Activated T-cell treated with anti-CD3 and anti-CD28 coated beads, Interleukin-2, amount 50 U/mL, for 24 hours (primary cell): ENCODE data around the gene TRIM31.

Experiments
- DNase-seq: peaks from one replicate; pipeline ENCODE4 v3.0.0-alpha.2; 2020
- H3K27ac Mint-ChIP-seq: 2 replicates; pipeline ENCODE4 v1.8.0; 2020; ENCODE audit warnings: mild to moderate bottlenecking, mixed read lengths
- H3K27me3 Mint-ChIP-seq: 2 replicates; pipeline ENCODE4 v1.8.0; 2020; ENCODE audit warnings: mixed read lengths
- H3K36me3 Mint-ChIP-seq: 2 replicates; pipeline ENCODE4 v1.8.0; 2020; ENCODE audit warnings: low read depth, mixed read lengths
- H3K4me1 Mint-ChIP-seq: 2 replicates; pipeline ENCODE4 v1.8.0; 2020; ENCODE audit warnings: low read depth, mixed read lengths
- H3K4me3 Mint-ChIP-seq: 2 replicates; pipeline ENCODE4 v1.8.0; 2020; ENCODE audit warnings: mild to moderate bottlenecking, moderate library complexity, mixed read lengths
- H3K9me3 Mint-ChIP-seq: 2 replicates; pipeline ENCODE4 v1.8.0; 2020; ENCODE audit warnings: mixed read lengths

TRIM31 gene

GRCh38 chr6:30111266-30111856, 1.5 kb downstream of the TRIM31 start:
- H3K4me3 Mint-ChIP-seq, result no peak overlapping the region
- no peak overlapping the region for H3K27ac Mint-ChIP-seq
- peaks cover 69% of the 10 kb centered on the region for H3K27me3 Mint-ChIP-seq
- no peaks in the 10 kb centered on the region for H3K9me3 Mint-ChIP-seq
- peaks cover 12% of the 10 kb centered on the region for H3K4me1 Mint-ChIP-seq
- DNase-seq, result no peak
- no peaks in the 10 kb centered on the region for H3K36me3 Mint-ChIP-seq

- Mint-ChIP-seq H3K4me1 (peaks cover 39% of the 10 kb centered on the region), H3K27me3 (peaks cover 58% of the 10 kb centered on the region), H3K9me3 (no peaks in the 10 kb centered on the region), H3K27ac (no peak overlapping the region), H3K36me3 (no peaks in the 10 kb centered on the region), H3K4me3 (no peak overlapping the region)
- DNase-seq, result no peak
Measured at GRCh38 chr6:30104661-30105060, 8.2 kb downstream of the TRIM31 start.

GRCh38 chr6:30103872-30104179, 9.1 kb downstream of the TRIM31 start:
- no peak overlapping the region for H3K27ac Mint-ChIP-seq
- H3K9me3 Mint-ChIP-seq, result no peaks in the 10 kb centered on the region
- H3K36me3 Mint-ChIP-seq, result no peaks in the 10 kb centered on the region
- DNase-seq, result no peak
- H3K4me3 Mint-ChIP-seq, result peak overlapping the region; percentile 79
- H3K27me3 Mint-ChIP-seq, result peaks cover 62% of the 10 kb centered on the region
- peaks cover 42% of the 10 kb centered on the region for H3K4me1 Mint-ChIP-seq

DNA sequence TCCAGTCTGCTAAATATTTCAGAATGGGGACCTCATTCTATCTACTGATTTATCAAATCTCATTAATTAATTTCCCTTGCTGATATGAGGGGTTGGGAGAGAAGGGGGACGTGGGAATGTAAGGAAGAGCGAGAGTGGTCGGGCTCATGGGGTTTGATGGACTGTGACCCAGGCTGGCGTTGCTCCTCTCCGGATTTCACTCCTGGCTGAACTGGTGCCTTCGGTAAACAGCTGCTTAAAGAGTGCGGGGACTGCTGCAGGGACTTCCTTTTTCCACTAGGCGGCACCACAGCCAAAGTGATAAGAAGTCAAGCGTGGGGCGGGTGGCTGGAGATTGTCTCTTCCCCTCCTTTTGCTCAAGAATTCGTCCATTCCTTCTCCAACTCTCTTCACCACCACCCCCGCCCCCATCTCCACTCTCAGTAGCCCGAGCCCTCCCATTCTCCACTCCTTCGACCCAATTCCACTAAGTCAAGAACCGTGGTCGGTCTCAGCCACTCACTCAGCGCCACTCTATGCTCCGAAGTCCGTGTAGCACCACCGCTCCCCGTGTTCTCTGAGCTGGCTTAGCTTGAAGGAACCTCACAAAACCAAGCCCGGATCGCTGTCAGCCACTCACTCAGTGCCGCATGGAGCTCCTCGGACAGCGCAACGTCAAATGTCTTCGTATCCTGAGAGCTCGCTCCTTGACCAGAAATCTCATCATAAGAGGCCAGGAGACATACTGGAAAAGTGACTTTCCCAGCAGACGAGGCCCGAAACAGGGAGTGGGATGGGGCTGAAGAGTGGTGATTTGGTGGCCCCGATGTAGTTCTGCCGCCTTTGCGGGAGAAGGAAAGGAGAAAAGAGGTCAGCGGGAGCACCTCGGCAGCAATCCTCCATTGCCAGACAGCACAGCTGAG, 9.7 kb downstream of the TRIM31 start:
- DNase-seq, result peak; percentile 86
- no peaks in the 10 kb centered on the region for H3K9me3 Mint-ChIP-seq
- H3K4me1 Mint-ChIP-seq, result peaks cover 46% of the 10 kb centered on the region
- peak overlapping the region; percentile 79 for H3K4me3 Mint-ChIP-seq
- no peaks in the 10 kb centered on the region for H3K36me3 Mint-ChIP-seq
- H3K27me3 Mint-ChIP-seq, result peaks cover 63% of the 10 kb centered on the region
- no peak overlapping the region for H3K27ac Mint-ChIP-seq

DNA sequence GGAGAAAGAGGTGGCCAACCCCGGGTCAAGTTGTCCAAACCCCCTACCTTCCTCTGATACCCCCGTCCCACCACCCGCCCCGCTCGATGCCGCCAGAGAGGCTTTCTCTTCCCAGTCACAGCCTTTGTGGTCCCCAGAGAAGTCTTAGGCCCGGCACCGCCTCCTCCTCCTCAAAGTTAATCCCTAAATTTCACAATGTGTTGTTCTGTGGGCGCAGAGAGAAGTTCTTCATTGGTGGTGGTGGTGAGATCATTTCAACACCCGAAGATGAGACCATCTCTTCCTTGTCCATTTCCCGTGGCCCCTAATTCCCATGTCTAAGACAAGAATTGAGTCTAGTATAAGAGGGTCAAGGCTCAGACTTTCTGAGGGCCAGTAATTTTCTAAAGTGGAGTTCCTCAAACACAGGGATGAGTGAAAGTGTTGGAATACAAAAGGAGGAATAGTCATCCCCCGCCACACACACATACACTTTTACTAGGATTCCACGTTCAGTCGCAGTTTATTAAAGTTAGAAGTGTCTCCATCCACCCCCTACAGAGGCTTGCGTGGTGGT, 10.4 kb downstream of the TRIM31 start:
- Mint-ChIP-seq H3K9me3 (no peaks in the 10 kb centered on the region), H3K27me3 (peaks cover 56% of the 10 kb centered on the region), H3K4me3 (peak overlapping the region; percentile 70), H3K4me1 (peaks cover 52% of the 10 kb centered on the region), H3K36me3 (no peaks in the 10 kb centered on the region), H3K27ac (no peak overlapping the region)
- no peak for DNase-seq

DNA sequence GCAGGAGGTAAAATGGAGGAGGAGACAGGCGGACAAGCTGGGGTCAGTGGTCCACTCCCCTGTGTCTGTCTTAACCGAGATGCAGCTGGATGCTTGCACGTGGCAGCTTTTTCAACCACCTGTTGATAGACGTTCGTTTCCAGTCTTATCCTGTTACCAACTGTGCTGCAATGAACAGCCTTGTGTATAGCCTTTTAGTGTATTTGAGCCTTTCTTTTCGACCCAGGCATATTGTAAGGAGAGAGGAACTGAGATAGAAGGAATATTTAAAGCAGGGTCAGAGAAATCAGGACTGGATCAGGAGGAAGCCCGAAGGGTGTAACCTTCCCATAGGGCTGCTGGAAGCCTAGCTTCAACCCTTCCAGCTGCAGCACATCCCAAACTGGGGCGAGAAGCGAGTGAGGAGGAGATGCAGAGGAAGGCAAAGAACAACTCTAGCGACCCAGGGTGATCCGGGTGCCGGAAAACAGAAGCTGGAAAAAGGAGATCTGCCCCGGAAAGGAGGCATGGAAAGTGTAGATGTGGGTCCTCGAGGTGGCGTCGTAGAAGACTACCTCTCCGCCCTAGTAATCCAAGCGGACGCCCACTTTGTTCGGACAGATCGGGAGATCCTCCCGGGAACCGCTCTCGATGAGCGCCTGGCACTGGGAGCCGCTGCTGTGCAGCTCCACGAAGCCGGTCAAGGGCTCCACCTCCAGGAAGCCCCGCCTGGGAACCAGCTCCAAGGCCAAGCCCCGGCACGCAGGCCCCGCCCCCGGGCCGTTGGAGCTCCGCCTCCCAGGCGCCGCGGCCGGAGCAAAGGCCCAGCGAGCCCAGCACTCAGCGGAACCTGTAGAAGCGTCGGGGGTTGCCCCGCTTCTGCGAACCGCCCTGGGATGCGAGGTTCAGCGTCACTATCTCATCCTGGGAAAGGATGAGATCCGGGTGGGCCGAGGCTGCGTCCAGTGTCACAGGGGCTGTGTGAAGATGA, 11.2 kb downstream of the TRIM31 start:
- Mint-ChIP-seq H3K27me3 (peaks cover 54% of the 10 kb centered on the region), H3K9me3 (no peaks in the 10 kb centered on the region), H3K4me1 (peaks cover 55% of the 10 kb centered on the region), H3K27ac (no peak overlapping the region), H3K4me3 (peak overlapping the region; percentile 70), H3K36me3 (no peaks in the 10 kb centered on the region)
- DNase-seq, result peak; percentile 83

DNA sequence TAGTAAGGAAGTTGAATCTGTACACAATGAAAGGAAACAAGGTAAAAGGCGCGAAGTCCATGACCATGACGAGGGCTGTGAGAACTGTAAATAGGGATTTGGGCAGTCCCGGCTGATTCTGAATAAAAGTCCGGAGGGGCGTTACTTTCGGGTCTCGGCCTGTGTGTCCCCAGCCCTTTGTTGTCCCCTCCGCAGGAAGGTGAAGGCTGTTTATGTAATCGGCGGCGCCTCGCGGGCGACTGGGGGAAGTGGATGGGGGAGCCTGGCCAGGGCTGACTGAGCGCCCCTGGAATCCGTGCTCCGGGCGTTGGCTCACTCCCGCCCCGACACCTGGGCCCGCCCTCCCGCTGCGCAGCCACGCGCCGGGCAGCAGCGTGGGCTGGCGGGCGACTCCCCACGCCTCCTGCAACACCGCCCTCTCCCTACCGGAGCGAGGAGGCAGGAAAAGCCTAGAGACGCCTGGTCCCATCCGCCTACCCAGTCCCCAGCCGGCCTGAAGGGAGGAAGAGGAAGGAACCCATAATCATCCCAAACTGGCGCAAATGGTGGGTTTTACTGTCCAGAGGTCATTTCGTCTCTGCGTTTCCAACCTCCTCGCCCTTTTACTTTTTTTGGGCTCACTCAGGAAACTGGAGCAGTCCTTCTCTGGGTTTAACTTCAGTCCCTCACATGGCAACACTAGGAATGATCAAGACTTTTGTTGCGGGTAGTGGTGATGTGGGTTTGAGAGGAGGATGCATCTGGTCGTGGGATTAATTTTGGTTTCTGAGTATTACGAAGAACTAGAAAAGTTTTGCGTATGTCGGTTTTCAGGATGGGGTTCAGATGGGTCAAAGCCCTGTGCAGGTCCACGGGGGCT, 12.1 kb downstream of the TRIM31 start:
- peaks cover 51% of the 10 kb centered on the region for H3K27me3 Mint-ChIP-seq
- no peak overlapping the region for H3K27ac Mint-ChIP-seq
- no peaks in the 10 kb centered on the region for H3K9me3 Mint-ChIP-seq
- H3K4me1 Mint-ChIP-seq, result peaks cover 55% of the 10 kb centered on the region
- peak overlapping the region; percentile 70 for H3K4me3 Mint-ChIP-seq
- DNase-seq, result peak; percentile 46
- no peaks in the 10 kb centered on the region for H3K36me3 Mint-ChIP-seq

GRCh38 chr6:30100154-30100553, 12.7 kb downstream of the TRIM31 start:
- Mint-ChIP-seq H3K4me1 (peaks cover 55% of the 10 kb centered on the region), H3K27ac (no peak overlapping the region), H3K36me3 (no peaks in the 10 kb centered on the region)

GRCh38 chr6:30097902-30098768, 14.8 kb downstream of the TRIM31 start:
- peaks cover 42% of the 10 kb centered on the region for H3K27me3 Mint-ChIP-seq
- H3K36me3 Mint-ChIP-seq, result no peaks in the 10 kb centered on the region
- no peaks in the 10 kb centered on the region for H3K9me3 Mint-ChIP-seq
- DNase-seq, result no peak
- no peak overlapping the region for H3K4me3 Mint-ChIP-seq
- H3K4me1 Mint-ChIP-seq, result peaks cover 48% of the 10 kb centered on the region
- no peak overlapping the region for H3K27ac Mint-ChIP-seq

More at GRCh38 chr6:30100154-30100553, 12.7 kb downstream of the TRIM31 start:
- no peaks in the 10 kb centered on the region for H3K9me3 Mint-ChIP-seq
- DNase-seq, result no peak
- H3K4me3 Mint-ChIP-seq, result peak overlapping the region; percentile 53
- peaks cover 50% of the 10 kb centered on the region for H3K27me3 Mint-ChIP-seq

- Mint-ChIP-seq H3K27ac (no peak overlapping the region), H3K9me3 (no peaks in the 10 kb centered on the region), H3K4me1 (peaks cover 36% of the 10 kb centered on the region), H3K4me3 (no peak overlapping the region), H3K27me3 (peaks cover 50% of the 10 kb centered on the region), H3K36me3 (no peaks in the 10 kb centered on the region)
- no peak for DNase-seq
Measured at GRCh38 chr6:30096829-30097228, 16.1 kb downstream of the TRIM31 start.

GRCh38 chr6:30093951-30094661, 18.8 kb downstream of the TRIM31 start:
- Mint-ChIP-seq H3K27me3 (peaks cover 50% of the 10 kb centered on the region), H3K27ac (no peak overlapping the region), H3K4me1 (peaks cover 13% of the 10 kb centered on the region), H3K9me3 (no peaks in the 10 kb centered on the region), H3K4me3 (no peak overlapping the region), H3K36me3 (no peaks in the 10 kb centered on the region)
- DNase-seq, result no peak

DNA sequence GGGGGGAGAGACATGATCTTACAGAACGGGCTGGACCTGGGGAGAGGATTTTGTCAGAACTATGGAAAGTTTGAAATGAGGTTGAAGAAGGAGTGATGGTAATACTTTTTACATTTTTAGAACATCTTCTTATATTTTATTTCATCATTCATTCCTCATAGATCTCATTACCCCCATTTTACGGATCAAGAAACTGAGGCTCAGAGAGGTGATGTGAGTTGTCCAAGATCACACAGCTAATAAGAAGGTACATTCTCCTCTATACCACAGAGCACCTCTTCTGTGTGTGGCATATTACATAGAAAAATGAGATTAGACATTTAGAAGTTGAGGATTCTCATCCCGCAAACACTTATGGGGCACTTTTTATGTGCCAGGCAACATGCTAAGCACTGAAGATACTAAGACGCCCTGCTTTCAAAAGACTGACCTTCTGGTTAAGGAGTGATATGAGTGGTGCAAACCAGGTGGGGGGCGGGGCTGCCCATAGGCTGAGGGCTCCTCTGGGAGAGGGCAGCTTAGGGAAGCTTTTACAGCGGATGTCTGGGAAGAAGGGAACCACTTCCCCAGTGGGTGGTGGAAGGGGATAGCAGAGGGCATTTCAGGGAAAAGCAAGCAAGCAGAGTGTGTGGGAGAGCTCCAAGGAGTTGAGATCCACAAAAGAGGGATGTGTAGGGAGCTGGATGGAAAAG, 19.9 kb downstream of the TRIM31 start:
- peaks cover 46% of the 10 kb centered on the region for H3K27me3 Mint-ChIP-seq
- no peak for DNase-seq
- H3K4me3 Mint-ChIP-seq, result no peak overlapping the region
- no peaks in the 10 kb centered on the region for H3K9me3 Mint-ChIP-seq
- no peaks in the 10 kb centered on the region for H3K36me3 Mint-ChIP-seq
- peaks cover 7% of the 10 kb centered on the region for H3K4me1 Mint-ChIP-seq
- H3K27ac Mint-ChIP-seq, result no peak overlapping the region
